HG02571 (cell line): Measurements from ENCODE around the gene STAP2.

Source experiments
- ATAC-seq: cut with Tn5 transposase; IDR thresholded peaks from one replicate; pipeline ENCODE4 v1.9.1; 2021; ENCODE audit warnings: mild to moderate bottlenecking, moderate library complexity; ENCODE audit not compliant: unreplicated experiment

Gene STAP2

GRCh38 chr19:4338441-4339355, at the start of gene STAP2:
Gene STAP2 (minus strand): TSS chr19:4338827. CDS start chr19:4338753, 74 bp downstream.
- ATAC-seq, result no peak

DNA sequence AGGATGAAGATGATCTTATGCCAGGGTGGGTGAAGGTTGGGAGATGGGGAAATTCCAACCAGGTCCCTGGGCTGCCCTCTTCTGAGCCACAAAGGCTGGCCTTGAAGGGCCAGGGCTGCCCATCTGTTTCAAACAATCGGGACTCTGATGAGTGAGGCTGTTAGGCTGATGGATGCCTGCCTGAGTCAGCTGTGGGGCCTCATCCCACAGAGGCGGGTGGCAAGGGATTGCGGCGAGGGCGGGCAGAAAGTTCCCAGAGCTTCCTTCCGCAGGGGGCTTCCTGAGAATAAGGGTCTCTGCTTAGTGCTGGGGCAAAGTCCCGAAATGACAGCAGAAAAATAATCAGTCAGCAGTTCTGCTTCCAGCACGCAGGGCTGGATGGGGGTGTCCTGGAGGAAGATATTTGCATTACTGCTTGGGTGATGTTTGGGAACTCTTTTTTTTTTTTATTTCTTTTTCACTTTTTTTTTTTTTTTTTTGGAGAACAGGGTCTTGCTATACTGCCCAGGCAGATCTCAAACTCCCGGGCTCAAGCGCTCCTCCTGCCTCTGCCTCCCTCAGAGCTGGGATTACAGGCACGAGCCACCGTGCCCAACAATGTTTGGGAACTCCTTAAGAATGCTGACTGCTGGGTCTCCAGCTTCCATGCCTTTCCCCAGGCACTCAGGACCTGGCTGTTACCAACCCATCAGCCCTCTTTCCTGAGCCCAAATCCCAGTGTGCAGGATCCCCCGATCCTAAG, 47.6 kb upstream of the STAP2 start:
- no peak for ATAC-seq

GRCh38 chr19:4385291-4386040, 46.8 kb upstream of the STAP2 start:
- ATAC-seq, result no peak

DNA sequence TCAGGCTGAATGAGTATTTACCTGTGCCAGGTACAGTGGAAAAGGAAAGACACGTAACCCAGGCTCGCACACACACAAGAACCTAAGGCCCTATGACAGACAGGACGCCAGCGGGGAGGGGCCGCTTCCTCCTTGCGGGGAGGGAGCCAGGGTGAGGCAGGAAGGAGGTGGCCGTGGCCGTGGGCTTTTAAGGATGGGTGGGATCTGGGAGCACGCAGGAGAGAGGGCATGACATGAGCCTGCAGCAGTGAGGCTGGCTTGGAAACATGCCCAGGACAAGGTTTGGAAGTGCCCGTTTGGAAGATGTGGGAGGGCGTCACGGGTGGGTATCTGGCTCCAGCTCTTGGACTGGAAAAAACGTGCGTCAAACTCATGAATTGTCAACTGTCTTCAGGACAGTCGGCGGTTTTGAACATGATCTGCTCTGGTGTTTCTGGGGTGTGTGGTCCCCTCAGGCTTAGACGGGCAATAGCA, 41.7 kb upstream of the STAP2 start:
- no peak for ATAC-seq

DNA sequence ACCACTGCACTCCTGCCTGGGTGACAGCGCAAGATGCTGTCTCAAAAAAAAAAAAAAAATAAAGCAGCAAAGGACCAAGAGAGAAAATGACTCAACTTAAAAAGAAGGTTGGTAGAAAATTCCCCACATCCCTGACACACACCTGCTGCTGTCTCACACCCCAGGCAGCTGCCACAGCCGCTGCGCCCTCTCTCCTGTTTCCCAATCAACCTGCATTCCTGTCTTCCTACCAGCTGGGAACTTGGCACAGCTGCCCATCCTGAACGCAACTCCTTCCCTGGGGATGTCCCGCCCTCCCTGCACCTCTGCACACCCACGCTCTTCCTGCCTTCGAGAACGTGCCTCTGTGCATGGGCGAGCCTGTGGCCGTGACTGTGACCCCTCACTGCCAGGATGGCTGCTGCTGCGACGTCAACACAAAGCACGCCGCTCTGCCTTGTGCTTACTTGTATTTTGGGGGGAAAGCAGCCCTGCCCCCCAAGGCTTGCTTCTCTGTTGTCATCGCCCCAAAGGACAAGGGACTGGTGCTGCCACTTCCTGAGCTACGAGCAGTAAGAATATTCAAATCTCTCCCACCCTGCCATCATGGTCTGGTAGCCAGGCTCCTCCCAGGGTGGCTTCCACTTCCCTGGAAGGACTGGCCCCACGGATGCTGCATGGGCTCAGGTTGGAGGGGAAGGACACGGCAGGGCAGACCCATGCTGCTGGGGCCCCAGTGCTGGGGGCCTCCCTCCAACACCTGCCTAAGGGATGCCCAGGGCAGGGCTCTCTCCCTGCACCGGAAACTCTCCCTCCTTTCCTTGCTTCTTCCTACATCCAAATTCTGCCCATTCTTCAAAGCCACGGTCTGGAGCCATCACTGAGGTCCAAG, 41.0 kb upstream of the STAP2 start:
- no peak for ATAC-seq

DNA sequence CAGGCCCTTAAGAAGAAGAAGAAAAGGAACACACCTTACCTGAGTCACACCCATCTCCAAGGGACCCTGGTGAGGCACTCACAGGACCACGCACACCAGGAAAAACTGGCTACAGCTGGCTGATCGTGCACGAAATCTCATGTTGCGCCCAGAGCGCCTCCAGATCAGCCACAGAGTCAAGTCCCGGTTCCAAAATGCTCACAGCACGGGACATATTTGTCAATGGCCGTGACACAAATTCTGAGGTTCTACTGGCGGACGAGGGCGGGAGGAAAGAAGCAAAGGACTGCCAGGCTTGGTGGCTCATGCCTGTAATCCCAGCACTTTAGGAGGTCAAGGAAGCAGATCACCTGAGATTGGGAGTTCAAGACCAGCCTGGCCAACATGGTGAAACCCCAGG, 40.3 kb upstream of the STAP2 start:
- no peak for ATAC-seq

GRCh38 chr19:4376991-4377781, 38.6 kb upstream of the STAP2 start:
- no peak for ATAC-seq

DNA sequence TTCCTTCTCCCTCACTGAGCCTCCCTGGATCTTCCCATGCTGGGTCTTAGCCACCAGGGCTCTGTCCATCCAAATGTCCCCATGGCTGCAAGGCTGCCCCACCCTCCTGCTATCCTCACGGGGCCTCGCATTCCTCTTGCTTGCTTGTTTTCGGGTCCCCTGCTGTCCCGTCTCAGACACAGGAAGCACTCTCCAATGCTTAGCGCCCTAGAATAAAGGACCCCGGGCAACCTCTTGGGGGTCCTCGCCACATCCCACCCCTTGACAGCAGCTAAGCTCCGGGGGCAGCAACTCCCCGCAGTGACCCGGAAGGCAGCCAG, 38.0 kb upstream of the STAP2 start:
- no peak for ATAC-seq

- no peak for ATAC-seq
These were observed 37.5 kb upstream of the STAP2 start for GRCh38 chr19:4376028-4376670.

DNA sequence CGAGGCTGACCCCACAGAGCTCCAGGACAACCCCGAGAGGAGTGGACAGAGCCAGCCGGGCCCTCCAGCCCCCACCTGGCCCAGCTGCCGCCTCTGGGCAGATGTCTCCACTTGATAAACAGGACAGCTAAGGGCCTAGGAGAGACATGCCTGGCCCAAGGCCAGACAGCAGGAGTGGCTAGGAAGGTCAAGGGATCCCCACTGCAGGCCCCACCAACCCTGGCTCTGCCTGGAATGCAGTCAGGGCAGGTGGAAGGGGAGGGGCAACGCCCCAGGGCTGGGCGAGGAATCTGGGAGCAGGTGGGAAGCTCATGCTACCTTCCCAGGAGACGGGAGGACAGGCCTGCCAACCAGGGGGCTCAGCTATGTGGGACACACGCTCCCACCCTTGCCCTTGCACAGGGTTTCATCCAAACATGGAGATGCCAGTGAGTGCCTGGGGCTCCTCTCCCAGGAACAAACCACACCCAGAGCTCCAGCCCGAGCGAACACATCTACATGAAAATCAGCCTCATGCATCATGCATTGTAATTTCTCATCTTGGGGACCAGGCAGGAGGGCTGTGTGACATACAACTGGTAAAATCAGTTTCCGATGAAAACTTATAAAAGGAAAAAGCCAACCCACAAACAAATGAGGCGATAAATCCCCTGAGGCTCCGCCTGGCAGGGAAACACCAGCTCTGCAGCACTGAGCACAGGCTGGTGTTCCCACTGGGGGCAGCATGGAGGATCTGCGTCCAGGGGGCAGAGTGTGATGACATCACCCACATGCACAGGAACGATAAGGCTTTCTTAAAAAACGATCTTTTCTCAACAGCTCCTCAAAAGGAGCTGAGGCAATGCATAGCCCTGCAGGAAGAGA, 36.8 kb upstream of the STAP2 start:
- no peak for ATAC-seq

DNA sequence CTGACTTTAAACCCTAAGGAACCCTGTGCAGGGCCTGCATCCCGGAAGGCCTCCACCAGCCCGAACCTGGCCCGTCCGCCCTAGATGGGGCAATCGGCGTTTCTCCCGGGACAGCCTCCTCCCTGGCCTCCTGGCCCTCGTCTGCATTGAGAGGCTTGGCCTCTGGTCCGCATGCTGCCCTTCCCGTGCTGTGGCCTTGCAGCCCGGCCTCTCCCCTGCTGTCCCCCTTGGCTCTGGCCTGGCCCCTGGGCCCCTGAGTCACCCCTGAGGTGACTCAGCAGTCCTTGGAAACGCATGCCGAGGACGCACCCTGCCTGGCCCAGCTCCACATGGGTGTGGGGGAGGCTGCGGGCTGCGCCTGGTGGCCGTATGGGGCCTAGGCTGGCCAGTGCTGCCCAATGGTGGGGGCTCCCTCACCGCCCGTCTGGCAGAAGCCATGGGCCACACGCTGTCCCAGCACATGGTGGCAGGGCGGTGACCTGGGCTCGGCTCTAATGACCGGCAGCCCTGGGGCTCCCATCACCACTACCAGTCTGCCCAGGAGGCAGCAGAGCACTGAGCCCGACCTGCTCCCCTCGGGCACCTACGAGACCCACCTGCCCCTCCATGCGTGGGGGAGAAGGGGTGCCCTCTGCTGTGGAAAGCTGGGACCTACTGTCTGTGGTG, 36.0 kb upstream of the STAP2 start:
- ATAC-seq, result no peak

DNA sequence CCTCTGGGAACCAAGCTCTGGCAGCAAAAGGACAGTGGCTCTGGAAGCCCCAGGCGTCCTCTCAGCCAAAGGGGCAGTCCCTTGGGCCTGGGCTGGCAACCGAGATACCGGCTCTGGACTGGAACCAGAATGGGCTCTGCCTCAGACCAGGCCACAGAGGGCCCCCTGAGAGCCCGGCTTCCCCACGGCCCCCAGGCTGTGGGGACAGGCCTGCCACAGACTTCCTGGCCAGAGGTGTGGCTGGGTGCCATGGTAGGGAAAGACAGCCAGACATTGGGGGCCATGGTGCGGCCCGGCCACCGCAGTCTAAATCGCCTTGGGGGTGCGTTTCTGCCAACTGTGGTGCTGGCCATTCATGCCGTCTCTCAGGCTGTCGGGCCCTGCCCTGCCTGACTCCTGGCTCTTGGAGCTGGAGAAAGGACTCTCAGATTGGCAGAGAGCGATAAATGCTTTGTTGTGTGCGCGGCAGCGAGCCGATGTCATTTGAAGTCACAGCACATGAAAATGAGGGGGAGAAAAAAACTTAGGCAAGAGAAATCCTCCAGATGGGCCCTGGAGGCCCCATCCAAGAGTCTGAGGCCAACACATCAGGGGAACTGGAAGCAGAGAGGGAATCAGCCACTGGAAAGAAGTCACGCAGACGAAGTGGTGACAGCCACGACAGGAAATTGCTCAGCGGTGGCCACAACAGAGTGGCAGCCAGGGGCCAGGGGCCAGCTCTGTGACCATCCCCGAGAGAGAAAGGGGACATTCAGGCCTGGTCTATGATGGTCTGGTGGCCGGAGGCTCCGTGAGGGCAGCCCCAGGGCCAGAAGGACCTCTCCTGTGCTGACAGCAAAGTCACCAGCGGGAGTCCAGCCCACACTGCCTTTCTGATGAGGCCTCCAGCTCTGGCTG, 35.2 kb upstream of the STAP2 start:
- ATAC-seq, result no peak

GRCh38 chr19:4373013-4373367, 34.4 kb upstream of the STAP2 start:
- ATAC-seq, result no peak

DNA sequence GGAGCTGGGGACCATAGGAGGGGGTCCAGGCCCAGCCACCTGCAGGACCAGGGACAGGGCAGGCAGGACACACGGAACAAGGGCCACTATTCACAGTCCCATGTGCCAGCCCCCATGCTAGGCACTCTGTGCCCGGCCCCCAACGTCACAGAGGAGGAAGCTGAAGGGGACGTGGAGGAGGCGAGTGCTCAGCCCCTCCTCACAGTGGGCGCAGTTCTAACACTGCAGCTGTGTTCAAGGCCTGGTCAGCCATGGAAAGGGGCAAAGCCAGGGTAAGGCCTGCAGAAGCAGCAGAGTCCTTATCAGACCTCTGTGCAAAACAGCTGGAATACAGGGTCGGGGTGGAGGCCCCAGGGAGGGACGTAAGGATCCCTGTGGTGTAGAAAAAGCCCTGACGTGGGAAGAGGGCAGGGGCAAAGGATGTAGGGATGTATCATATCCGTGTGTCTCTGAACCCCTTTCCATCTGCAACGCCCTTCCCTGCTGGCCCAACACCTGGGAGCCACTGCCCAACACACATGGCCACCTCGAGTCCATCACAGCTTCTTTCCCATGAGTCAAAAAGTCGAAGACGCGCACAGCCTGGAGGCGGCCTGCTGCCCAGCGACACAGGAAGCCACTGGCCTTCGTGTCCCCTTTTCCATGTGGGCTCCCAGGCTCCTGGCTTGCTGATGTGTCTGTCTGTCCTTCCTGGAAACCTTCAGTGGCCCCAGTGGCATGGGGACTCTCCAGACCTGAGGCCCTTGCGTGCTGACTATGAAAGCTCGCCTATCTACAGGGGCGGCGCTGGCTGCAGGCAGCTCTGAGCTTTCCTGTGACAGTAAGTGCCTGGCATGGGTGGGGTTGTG, 33.8 kb upstream of the STAP2 start:
- ATAC-seq, result no peak

GRCh38 chr19:4371247-4372164, 32.9 kb upstream of the STAP2 start:
- ATAC-seq, result no peak
